NCI-H2029 treated with DMSO at 0.1 percent for 48 hours (cell line): ENCODE results near the gene NKD2.
"Not testable (repeated sequence)": the region's sequence is repeated elsewhere in the genome, so short reads cannot be mapped to it uniquely, and the experiment has no call there.

Source experiments
- DNase-seq: peaks from one replicate; lab custom pipeline; 2025; lab: John Stamatoyannopoulos, UW

The NKD2 gene

GRCh38 chr5:1000329-1000728 is 8.3 kb upstream of the NKD2 start:
- DNase-seq, result no peak

GRCh38 chr5:1000831-1001230 is 7.8 kb upstream of the NKD2 start:
- not testable (repeated sequence) for DNase-seq

GRCh38 chr5:1001406-1002270 is 7.0 kb upstream of the NKD2 start:
- no peak for DNase-seq

- DNase-seq, result no peak
Measured at GRCh38 chr5:1002271-1002546, 6.4 kb upstream of the NKD2 start.

- DNase-seq, result no peak
Measured at GRCh38 chr5:1002836-1003235, 5.8 kb upstream of the NKD2 start.

- peak; percentile 79 for DNase-seq
Measured at GRCh38 chr5:1003296-1003937, 5.2 kb upstream of the NKD2 start.

GRCh38 chr5:1004461-1005248 is 3.9 kb upstream of the NKD2 start:
- DNase-seq, result no peak

- DNase-seq, result no peak
Measured at GRCh38 chr5:1005249-1005851, 3.3 kb upstream of the NKD2 start.

GRCh38 chr5:1005904-1006655 is 2.5 kb upstream of the NKD2 start:
- DNase-seq, result no peak

GRCh38 chr5:1006656-1007071 is 1.9 kb upstream of the NKD2 start:
- DNase-seq, result no peak

GRCh38 chr5:1007221-1007680 is 1.4 kb upstream of the NKD2 start:
- DNase-seq, result no peak

- no peak for DNase-seq
Measured at GRCh38 chr5:1007681-1008450, 736 bp upstream of the NKD2 start.

- no peak for DNase-seq
Measured at GRCh38 chr5:1009359-1010180, 968 bp downstream of the NKD2 start.

- DNase-seq, result no peak
Measured at GRCh38 chr5:1010181-1010510, 1.5 kb downstream of the NKD2 start.

- DNase-seq, result peak; percentile 10
Measured at GRCh38 chr5:1010641-1011046, 2.0 kb downstream of the NKD2 start.

GRCh38 chr5:1011226-1011631 is 2.6 kb downstream of the NKD2 start:
- peak; percentile 68 for DNase-seq

GRCh38 chr5:1011741-1012312 is 3.2 kb downstream of the NKD2 start:
- no peak for DNase-seq

- no peak for DNase-seq
Measured at GRCh38 chr5:1012313-1012841, 3.8 kb downstream of the NKD2 start.

GRCh38 chr5:1012900-1013237 is 4.3 kb downstream of the NKD2 start:
- no peak for DNase-seq
